Fibroblast of skin of right quadriceps (primary cell): Measurements from ENCODE around the gene PDGFA.

Source experiments
- DNase-seq: peaks from one replicate; pipeline ENCODE4 v3.0.0-alpha.2; 2013

The PDGFA gene

DNA sequence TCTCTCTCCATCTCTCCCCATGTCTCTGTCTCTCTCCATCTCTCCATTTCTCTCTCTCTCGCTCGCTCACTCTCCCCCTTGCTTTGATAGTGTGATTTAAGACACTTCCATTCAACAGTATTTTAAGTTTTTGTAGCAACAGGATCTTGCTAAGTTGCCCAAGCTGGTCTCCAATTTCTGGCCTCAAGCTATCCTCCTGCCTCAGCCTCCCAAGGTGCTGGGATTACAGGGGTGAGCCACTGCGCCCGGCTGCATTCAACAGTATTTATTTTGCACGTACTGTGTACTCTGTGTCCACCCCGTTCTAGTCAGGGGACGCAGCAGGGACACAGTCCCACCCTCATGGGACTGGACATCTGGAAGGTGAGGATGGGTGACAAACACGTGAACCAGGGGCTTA, 14.4 kb upstream of the PDGFA start:
- DNase-seq = no peak

DNA sequence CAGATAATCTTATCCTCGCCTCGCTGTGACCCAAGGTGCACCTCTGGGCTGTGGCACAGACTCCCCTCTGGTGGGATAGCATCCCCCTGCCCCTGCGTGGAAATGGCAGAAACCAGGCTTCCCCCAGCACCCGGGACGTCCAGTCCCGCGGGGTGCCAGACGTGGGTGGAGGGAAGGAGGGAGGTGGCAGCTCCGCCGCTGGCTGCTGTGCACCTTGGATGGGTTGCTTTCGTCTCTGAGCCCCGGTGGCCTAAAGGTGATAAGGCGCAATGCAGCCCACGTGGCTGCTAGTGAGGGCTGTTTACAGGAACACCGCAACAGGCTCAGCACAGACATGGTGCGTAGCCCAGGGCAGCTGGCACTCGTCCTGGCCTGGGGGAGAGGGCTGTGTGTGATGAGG, 13.6 kb upstream of the PDGFA start:
- DNase-seq = no peak

DNA sequence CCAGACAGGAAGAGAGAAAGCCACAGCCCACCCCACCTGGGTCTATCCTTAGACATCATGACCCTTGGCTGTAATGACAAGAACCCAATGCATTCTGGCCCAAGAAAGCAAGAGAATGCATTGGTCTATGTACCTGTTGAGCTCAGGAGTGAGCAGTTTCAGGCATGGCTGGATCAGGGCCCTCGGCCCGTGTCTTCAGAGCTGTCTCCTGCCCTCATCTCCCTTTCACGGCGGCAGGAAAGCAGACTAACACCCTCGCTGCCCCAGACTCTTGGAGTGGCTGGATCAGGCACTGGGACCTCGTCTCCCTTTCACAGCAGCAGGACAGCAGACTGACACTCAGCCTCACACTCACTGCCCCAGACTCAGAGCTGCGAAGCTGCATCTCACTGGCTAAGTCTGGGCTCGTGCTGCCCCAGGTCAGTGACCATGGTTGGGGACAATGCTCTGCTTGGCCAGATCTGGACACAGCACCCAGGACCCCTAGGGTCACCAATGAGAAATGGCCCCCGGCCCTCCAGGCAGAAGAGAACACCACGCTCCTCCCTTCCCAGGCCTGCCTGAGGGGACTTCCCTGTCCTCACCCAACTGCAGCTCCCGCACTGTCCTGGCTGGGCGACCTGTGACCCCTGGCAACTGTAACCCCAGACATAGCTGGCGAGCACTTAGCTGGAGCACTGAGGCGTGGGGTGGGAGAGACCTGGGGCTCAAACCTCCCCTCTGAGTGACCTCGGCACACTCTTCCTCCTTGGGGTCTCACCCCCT, 12.9 kb upstream of the PDGFA start:
- no peak for DNase-seq

DNA sequence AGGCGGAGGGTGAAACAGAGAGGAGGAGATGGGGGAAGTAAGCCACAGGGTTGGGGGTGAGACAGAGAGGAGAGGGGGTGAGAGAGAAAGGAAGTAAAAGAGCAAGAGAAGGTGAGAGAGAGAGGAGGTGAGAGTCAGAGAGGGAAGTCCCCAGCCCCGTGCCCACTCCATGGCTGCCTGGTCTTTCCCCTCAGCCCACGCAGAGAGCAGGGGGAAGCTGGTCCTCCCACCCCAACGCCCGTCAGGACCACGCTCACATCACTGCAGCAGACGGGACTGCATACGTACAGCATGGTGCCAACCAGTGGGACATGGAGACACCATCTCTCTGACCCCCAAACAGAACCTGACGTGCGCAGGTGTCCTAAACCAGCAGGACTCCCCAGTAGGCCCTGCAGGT, 12.1 kb upstream of the PDGFA start:
- DNase-seq = no peak

DNA sequence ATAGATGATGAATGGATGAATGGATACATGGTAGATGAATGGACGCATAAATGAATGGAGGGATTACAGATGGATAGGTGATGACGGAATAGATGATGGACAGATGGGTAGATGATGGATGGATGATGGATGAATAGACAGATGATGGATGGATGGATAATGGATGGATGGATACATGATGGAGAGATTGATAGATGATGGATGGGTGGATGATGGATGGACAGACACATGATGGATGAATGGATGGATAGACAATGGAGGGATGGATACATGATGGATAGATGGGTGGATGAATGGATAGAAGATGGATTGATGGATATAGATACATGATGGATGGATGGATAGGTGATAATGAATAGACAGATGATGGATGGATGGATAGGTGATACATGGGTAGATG, 8.8 kb upstream of the PDGFA start:
- no peak for DNase-seq

DNA sequence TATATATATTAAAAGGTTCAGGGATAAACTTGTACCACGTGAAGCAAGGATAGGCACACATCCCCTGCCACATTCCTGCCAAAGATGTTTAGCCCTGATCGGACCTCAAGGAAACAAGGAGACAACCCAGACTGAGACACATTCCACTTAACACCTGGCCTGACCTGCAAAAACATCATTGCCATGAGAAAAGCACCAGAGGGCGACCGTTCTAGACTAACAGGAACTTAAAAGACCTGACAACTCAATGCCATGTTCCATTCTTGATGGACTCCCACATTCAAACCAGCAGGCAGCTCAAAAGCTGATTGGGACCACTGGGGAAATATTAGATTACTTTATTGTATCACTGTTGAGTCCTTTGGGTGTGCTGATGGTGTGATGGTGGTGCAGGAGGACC, 8.1 kb upstream of the PDGFA start:
- DNase-seq = no peak

DNA sequence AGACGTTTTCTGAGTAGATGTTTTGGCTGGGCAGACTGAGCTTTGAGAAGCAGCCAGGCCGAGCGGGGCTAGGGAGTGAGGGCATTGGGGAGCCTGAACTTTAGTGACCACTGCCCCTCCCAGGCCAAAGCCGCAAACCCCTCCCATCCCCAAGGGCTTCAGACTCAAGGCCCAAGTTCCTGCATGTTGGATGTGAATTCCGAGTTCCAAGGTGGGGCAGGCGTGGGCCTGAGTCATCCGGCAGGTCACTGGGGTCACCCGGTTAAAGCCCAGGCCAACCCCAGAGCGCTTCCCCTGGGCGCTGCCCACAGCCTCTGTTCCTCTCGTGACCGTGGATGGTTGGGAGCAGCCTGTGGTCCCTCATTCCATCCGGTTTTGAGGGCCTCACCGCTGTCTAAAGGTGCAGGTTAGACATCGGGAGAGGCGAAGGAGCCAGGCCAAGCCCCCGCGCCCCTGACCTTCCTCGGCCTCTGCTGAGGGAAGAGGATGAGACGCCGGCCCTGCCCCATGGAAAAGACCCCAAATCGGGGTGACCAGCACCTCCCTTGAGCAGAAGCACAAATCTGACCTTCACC, 6.9 kb upstream of the PDGFA start:
- DNase-seq = no peak

DNA sequence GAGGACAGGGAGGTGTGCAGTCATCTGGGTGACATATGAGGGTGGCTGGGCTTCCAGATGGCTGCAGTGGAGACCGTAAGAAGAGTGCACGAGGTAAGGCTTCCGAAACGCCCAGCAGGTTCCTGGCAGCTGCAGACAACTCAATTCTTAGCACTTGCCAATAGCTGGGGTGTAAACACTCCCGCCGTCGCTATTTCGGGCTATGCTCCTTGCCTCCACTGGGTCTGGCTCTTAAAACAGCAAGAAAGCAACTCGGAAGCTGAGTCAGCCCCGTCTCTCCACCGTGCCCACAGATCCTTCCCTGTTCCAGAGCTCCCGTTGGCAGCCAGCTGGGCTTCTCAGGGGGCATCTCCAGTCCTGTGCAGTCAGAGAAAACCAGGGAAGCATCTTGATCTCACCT, 6.1 kb upstream of the PDGFA start:
- no peak for DNase-seq

DNA sequence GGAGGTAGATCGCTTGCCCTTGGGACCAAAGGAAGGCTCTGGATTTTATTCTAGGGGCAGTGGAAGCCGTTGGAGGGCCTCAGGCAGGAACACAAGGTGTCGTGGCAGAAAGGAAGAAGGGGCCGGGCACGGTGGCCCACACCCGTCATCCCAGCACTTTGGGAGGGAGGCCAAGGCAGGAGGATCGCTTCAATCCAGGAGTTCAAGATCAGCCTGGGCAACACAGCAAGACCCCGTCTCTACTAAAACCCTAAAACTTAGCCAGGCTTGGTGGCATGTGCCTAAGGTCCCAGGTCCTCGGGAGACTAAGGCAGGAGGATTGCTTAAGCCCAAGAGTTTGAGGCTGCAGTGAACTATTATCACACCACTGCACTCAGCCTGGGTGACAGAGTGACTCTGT, 5.2 kb upstream of the PDGFA start:
- DNase-seq = no peak

DNA sequence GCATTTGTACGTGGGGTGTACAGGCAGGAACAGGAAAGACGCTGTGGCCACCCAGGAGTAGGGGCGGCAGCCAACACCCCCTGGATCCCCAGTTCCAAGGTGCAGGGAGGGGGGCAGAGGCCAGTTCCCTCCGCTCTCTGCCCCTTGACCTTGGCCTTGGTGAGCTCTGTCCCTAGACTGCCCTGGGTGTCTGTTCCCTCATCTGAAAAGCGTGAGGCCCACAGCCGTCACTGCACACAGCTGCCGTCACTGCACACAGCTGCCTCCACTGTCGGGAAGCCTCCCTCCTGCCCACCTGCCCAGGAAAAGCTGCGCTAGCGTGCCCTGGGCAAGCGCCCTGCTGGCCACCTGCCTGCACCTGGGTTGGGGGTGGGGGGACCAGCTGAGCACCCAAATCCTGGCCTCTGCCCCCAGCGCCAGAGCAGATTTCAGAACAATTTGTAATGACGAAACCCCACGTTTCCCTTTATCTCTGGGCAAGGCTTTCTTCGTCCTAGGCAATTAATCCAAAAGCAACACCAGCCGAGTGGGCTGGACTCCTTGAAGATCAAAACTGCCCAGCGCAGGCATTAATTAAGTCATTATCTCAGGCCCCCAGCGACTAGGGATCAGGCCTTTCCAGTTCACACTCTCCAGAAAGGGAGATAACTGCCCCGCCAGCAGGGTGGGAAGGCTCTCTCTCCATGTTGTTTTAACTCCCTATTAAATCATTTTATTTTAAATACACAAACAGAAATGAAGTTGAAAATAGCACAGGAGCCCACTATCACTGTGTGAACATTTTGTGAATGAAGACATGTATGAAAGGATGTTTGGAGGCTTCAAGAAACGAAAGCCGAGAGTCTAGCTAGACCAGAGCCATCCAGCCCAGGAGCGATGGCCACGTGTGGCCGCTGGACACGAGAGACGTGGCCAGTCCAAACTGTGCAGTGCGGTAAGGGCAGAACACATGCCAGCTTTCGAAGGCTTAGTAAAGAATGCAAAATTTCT, 4.0 kb upstream of the PDGFA start:
- no peak for DNase-seq

DNA sequence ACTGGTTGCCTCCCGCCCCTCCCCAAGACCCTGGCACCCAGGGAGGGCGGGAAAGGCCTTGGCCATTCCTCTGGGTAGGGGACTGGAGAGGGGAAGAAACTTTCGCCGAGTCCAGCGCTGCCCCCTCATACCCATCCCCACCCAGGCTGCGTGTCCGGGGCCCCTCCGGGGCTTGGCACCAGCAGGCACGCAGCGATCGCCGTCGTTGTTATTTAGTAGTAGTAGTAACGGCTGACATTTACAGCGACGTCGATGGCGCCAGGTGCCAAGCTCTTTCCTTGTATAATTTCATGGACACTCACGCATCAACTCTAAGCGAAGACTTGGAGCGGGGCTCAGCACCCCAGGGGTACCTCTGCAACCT, 3.3 kb upstream of the PDGFA start:
- no peak for DNase-seq

DNA sequence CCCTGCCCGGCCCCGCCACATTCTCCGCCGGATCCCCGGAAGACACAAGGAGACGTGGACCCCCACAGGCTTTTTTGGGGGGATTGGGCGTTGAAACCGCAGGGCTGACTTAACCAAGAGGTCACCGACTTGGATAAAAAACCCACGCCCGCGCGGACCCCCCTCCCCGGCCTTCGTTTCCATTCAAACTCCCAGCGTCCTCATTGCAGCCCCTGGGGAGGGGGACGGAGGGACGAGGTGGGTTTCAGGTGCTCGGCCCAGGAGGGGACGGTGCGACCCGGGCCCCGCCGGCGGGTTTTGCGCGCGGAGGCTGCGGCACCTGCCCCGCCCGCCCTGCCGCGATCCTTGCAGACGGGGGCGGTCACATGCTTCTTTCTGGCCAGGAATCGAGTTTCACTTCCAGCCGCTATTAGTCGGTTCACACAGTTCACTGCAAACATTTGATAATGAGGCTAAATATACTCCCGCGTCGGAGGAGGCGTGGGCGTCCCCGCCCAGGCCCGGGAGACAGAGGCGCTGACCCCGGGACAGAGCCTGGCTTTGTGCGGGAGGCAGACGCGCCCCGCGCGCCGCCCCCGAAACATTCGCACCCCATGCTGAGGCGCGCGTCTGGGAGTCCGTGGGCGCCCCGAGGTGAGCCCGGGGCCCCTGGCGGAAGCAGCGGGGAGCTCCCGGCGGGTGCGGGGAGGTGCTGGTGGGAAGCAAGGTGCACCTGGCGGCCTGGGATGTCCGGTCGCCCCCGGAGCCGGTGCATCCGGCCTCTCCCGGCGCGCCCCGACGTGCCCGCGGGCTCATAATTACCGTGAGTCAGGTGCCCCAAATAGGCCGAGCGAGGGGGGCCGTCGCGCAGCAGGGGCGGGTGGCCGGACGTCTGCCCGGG, 2.7 kb upstream of the PDGFA start:
- DNase-seq = no peak

DNA sequence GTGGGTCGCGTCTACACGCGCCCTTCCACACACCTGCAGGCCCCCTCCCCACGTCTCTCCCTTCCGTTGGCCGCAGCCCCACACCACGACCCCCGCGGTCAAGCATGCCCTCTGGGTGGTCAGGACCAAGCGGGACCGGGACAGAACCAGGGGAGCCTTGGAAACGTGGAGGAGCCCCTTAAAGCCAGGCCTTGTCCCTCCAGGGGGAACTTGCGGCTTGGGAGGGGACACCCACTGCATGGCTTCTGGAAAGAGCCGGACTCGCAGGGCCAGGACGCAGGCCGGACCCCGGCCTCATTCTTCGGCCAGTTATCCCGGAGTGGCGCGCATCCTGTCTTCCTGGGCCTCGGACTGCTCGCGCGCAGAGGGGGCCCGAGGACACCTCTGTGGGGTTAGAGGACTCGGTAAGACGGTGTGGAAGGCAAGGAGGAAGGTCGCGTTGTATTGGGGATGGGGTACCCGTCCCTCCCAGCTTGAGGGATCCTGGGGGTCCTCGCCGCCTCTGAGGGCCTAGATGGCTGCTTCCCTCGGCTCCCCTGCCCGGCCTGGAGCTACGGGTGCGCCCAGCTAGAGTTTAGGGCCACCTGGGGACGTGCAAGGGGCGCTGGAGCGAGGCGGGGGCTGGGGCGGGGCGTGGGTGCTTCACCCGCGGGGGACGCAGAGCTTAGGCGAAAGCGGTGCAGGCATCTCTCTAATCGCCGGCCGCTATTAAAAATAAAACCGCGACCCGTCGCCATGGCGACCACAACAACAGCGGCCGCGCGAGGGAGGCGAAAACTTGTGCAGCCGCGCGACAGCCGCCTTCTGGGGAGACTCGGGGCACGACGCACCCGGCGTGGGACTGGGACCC, 1.8 kb upstream of the PDGFA start:
- DNase-seq = no peak

DNA sequence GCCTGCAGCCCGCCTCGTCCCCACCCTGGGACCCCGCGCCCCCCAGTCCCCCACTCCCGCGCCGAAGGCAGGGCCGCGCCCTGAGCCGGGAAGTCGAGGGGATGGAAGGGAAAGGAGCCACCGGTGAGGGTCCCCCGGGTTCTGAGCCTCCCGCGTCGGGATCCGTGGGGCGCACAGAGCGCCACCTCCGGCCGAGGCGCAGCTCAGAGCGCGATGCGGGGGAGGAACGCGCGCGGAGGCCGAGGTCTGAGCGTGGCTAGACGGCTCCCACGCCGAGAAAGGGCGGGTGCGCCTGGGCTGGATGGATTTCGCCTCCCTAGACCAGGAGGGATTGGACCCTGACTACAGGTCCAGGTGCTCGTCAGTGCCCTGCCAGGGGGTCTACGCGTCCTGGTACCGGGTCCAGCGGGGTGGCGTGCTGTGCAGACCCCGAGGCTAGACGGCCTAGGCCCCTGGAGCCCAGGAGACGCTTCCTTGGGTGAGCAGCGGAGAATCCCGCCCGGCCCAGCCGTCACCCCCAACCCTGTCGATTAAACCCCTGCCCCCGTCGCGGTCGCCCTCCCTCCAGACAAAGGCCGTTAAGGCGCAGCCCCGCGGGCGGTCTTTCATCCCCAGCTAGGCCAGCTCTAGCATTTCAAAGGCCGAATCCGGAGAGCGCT, 986 bp upstream of the PDGFA start:
- no peak for DNase-seq

DNA sequence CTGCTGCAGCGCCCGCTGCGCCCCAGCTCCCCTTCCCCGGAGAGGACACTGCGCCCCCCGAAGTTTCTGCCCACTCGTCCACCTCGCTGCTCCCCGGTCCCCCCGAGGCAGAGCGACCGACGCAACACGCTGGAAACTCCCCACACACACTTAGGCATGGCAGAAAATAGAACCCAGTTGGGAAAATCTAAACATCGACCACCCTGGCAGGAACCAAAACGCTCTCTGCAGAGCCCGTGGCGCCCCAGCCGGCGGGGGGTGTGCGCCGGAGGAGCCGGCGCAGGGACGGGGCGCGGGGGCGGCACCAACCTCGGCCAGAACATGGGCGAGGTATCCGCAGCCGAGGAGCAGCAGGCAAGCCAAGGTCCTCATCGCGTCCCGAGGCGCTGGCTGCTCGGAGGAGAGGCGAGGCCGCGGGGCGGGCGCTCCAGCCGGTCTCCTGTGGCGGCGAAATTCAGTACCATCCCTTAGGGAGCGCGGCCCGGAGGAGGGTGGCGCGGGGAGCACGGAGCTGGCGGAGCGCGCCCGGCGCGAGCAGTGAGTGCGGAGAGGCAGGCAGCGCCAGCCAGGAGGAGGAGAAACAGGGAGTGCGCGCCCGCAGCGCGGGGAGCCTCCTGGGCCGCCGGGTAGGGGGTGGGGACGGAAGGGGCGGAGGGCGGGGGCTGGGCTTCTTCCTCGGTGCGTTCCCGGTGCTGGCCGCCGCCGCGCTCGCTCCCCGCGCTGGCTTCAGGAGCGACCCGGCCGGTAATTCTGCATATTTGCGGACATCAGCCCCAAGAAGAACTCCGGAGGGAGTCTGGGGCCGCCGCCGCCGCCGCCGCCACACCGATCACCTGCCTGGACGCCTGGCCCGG, 789 bp downstream of the PDGFA start:
- peak; percentile 66 for DNase-seq

DNA sequence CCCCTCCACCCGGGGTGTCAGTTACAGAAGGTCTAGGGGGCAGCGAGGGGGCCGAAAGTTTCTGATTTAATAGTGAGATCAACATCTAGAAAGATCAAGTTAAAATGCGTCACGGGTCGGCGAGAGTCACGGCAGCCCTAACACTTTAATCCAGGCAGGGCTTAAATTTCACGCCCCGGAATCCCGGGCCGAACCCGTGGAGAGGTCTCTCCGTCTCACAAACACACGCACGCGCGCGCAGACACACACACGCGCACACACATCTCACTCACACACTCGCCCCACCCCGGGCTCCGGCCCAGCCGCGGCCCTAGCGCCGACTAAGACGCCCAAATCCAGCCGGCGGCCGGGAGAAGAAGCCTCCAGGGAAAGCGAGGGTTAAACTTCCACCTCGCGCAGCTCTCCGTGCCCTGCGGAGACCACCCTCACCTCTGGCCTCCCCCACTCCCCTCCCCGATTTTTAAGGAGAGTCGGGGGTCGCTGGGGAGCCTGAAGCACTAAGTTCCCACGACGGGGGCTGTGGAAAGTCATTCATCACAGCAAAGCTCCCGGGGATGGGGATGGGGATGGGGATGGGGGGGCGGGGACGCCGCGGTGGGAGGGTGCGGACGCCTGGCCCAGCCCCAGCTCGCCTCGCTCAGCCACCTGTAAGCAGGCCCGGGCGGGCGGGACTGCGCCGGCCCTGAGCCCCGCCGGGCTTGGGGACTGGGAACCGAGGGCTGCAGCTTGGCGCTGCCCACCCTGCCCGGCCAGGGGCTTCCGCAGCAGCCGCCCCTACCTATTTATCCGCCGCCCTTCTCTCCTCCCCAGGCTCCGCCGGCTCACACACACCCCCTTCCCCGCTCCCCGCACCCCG, 1.6 kb downstream of the PDGFA start:
- DNase-seq = peak; percentile 31

DNA sequence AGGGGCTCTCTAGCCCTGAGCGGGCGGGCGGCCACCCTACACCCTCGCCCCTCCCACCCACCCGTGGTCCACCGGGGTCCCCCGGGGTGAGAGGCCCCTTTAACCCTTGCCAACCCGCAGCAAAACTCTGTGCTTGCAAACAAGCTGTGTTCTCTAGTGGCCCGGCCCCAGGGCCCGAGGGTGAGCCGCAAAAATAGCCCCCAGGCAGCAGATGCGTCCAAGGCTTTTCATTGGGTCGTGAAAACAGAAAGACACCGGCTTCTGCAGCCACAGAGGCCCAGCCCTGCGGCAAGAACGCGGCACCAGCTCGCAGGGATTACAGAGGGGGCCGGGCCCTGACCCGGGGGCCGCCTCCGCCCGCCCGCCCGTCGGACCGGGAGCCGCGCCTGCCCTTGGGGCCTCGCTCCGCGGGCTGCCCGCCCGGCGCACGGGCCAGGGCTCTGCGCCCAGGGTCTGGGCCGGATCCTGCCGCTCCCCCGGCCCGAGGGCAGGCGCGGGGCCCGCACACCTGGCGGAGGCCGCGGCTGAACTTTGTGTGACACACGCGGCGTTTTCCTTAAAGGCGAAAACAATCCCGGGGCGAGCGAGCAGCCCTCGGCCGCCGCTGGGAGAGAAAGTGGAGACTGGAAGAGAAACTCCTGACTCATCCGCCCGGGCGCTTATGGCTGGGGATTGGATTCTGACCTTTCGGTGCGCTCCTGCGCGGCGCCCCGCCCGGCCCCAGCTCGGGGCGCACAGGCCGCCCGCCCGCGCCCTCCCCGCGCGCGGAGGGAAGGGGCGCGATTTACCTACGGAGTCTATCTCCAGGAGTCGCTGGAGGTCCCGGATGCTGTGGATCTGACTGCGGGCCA, 2.8 kb downstream of the PDGFA start:
- peak; percentile 69 for DNase-seq

DNA sequence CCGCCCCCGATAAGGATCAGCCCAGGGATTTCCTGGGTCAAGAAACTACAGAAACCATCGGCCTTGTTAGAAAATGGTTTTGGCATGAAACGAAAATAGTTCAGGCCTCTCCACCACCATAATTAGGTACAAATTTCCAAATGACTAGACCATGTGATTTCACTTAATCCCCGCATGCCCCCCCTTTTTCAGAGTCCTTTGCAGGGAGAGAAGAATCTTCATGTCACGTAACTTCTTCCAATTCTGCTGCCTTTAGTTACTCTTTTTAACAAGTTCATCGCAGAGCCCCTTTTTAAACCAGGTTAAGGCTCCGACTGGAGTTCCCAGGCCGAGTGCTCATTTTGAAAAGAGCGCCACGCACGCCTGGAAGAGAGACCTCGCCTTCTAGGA, 3.4 kb downstream of the PDGFA start:
- peak; percentile 45 for DNase-seq
